ENCODE data around the gene GSTCD.
"Not testable (repeated sequence)": the region's sequence is repeated elsewhere in the genome, so short reads cannot be mapped to it uniquely, and the experiment has no call there.

The GSTCD gene, protein sequence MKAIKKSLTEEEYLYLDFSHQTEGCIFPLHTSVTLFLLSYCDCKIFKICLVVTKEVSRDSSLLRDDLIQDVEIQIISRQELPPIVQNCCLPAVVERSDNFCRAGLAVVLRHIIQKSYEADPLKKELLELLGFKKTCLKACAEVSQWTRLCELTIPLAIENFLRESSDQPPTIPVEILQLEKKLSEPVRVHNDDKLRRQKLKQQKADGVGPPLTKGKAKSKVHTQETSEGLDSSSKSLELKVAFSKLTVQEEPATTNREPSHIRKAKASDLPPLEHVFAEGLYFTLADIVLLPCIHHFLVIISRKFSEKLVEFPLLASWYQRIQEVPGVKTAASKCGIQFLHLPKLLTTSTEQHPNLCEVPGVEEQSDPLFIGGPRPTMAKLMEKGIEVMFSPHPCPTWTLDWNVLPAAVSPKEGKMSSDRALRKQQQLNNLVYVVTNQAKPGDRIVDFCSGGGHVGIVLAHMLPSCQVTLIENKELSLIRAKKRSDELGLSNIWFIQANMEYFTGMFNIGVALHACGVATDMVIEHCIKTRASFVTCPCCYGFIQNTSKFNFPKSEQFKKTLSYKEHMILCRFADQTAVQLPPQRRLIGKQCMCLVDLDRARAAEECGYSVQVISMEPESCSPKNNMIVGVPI

DNA sequence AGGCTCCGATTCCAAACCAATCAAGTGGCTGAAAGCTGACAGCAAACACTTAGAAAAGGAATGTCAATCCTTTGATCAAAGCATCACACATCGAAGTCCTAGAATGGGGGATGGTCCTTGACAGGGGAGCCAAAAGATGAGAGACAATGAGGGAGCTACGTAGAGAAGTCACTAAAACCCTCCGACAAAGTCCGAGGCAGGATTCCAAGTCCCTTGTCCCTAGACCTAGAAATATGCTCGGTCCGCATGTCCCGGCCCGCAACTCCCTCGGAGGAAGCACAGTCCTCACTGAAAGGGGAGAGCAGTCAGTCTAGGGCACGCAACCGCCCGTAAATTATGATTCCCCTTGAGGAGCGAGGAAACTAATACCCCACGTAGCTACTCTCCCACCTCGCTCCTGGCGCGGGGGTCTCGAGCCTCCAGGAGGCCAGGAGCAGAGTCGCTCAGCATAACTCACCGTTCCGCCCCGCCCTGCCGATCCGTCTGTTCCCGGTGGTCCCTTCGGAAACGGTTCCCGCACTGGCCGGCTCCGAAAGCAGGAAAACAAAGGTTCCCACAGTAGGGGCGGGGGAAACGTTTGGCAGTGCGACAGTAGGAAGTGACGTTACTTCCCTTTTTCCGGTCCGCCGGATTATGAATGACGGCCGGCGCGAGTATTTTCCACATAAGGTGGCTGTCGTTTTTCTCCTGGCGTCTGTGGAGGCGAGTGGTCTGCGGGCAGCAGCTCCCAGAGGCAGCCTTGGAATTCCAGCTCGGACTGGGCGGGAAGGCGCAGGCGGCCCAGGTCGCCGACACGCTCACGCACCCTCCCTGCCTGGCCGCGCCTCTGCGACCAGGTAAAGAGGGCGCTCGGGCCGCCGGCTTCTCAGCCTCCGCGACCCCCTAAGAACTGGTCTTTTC is at the start of gene GSTCD, which contains the start of gene INTS12:
Gene GSTCD, plus strand, starts transcription at position 604 of the 900 bp plus-strand sequence. CDS start 8,830 bp downstream, outside the sequence.
Gene INTS12, minus strand, starts transcription at position 509 of the 900 bp plus-strand sequence. CDS start 8,684 bp downstream, outside the sequence.
- peak; percentile 84 for DNase-seq

- DNase-seq, result no peak
Observed at GRCh38 chr4:105659190-105659589, 49.4 kb upstream of the GSTCD start.

DNA sequence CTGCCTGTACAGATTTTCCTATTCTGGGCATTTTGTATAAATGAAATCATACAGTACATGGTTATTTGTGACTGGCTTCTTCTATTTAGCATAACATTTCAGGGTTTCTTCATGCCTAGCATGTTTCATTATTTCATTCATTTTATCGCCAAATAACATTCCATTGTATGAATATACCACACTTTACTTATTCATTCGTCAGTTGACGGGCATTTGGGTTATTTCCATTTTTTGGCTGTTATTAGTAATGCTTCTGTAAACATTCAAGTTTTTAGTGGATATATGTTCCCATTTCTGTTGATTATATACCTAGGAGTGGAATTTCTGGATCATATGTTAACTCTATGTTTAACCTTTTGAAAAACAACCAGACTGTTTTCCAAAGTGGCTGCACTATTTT is 47.6 kb upstream of the GSTCD start:
- no peak for DNase-seq

DNA sequence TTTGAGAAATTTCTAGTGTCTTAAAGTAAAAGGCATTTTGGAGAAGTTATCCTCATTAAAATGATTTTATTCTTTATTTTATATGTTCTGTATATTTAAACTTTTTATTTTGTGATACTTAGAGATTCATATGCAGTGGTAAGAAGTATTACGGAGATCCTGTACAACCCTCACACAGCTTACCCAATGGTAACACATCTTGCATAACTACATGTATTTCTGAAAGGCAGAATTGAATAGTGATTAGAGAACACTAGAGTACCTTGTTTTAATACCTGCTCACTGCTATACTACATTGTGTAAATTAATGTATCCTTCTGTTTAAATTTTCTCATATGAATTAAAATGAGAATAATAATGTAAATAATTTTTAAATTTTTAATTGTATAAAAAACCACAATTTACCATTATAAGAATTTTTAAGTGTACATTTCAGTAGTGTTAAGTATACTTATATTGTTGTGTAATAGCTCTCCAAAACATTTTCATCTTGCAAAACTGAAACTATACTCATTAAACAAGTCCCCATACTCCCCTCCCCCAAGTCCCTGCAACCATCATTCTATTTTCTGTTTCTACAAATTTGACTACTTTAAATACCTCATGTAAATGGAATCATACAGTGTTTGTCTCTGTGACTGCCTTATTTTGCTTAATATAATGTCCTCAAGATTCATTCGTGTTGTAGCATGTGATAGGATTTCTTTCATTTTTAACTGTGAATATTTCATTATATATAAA is 45.5 kb upstream of the GSTCD start:
- DNase-seq, result no peak

DNA sequence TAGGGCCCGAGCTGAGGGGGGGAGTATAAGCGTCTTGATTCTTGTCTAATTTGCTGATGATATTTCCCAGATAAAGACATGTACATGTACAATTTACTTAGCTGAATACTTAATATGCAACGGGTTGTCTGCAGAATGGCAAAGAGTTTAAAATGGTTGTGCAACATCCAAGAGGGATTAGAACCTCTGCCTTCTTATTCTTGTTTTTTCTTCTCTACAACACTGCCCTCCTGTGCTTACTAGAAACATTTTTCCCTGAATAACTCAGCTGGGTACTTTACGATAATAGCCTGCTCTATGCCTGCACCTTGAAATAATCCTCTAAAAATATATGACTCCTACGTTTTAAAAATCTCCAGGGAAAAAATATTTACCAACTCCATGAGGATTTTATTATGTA is 41.9 kb upstream of the GSTCD start:
- peak; percentile 68 for DNase-seq

DNA sequence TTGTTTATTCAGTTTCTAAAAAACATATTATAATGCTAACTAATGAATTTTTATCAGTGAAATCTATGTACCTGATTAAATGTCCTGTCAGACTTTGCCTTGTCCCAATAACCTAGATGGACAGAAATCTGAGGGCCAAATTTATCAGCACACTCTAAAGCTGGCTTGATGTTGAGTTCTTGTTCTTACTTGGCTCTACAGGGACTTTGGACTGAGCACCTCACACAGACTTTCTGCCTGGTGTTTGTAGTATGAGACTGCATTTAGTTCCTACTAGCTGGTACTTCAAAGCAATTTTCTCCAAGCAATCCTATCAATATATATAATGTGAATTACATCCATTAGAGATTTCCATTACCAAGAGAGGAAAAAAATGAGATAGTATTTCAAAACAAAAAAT is 37.9 kb upstream of the GSTCD start:
- DNase-seq, result no peak

- no peak for DNase-seq
Observed at GRCh38 chr4:105671301-105671700, 37.3 kb upstream of the GSTCD start.

- no peak for DNase-seq
Observed at GRCh38 chr4:105674011-105674410, 34.6 kb upstream of the GSTCD start.

GRCh38 chr4:105677709-105678108 is 30.9 kb upstream of the GSTCD start:
- no peak for DNase-seq

DNA sequence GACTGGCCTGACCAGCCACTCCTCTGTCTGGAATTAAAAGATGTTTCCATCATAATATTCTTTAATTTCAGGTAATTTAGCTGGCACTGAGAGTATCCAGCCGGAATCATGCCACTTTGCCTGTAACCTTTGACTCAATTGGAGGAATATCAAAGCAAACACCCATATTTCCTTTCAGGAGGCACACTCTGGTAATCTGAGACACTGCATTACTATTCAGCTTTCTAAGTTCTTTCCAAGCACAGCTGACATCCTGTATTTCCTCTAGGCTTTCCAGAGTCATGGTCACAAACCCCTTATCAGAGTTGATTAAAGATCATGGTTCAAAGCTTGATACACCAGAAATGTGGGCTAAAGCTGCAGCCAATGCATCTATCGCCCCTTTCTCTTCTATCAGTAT is 29.4 kb upstream of the GSTCD start:
- no peak for DNase-seq

DNA sequence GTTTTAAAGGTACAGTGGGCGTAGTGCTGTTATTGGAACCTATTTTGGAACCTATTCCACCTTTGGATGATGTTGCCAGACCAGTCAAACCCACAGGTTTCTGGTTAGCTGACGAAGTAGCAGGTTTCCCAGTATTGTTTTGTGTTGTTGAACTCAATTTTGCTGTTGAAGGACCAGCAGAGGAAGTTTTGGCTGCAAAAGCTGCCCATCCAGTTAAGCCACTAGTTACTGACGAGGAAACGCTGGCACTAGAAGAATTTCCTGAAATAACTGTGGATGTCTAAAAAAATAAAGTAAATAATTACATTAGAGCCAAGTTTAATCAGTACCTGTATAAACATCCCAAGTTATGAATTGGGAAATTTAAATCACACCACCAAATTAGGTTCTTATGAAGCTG is 25.5 kb upstream of the GSTCD start:
- DNase-seq, result no peak

DNA sequence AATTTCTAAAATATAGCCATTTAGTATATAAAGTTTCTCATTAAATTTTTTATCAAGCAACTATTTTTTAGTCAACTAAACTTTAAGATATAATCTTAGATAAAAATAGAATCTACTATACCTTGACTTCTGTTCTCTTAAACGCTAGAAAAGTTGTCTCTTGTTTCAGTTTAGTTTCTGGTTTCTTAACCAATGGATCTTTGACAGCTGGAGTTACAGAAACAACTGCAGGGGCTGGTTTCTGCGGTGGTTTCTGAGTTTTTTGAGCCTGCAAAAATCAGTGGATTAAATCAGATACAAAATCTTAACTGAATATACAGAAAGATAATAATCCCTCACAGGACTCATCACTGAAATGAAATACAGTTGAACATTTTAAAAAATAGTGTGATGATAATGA is 22.0 kb upstream of the GSTCD start:
- no peak for DNase-seq

DNA sequence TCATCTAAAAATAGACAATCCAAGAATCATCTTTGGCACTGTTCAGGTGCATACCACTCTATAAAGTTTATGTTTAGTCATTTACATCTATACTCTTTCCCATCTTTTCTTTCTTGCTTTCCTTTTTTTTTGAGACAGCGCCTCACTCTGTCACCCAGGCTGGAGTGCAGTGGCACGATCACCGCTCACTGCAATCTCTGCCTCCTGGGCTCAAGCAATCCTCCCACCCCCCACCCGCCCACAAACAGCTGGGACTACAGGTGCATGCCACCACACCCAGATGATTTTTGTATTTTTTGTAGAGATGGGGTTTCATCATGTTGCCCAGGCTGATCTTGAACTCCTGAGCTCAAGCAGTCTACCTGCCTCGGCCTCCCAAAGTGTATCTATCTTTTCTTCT is 13.8 kb upstream of the GSTCD start:
- DNase-seq, result not testable (repeated sequence)

- DNase-seq, result not testable (repeated sequence)
Observed at GRCh38 chr4:105695832-105696231, 12.8 kb upstream of the GSTCD start.

GRCh38 chr4:105698607-105699006 is 10.0 kb upstream of the GSTCD start:
- no peak for DNase-seq

GRCh38 chr4:105707782-105708180 is 803 bp upstream of the GSTCD start:
- DNase-seq, result no peak

- peak; percentile 18 for DNase-seq
Observed at GRCh38 chr4:105709081-105709450, 482 bp downstream of the GSTCD start.

DNA sequence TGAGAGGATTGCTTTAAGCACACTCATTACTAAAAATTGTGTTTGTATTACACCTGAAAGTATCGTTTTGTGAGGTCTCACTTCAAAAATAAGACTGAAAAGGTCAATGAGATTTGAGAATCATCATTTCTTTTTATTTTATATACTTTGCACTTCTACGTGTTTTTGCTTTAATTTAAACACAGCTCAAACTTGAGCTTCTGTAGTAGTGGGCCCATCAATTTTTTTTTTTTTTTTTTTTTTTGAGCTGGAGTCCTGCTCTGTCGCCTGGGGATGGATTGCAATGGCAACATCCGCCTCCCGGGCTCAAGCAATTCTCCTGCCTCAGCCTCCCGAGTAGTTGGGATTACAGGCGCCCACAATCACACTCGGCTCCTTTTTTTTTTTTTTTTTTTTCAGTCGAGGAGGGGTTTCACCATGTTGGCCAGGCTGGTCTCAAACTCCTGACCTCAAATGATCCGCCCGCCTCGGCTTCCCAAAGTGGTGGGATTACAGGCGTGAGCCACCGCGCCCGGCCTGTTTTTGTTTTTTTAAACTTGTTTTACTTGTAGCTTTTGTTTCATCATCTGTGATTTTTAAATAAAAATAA is 1.5 kb downstream of the GSTCD start:
- DNase-seq, result no peak

- no peak for DNase-seq
Observed at GRCh38 chr4:105710678-105711077, 2.1 kb downstream of the GSTCD start.

- DNase-seq, result no peak
Observed at GRCh38 chr4:105712766-105713165, 4.2 kb downstream of the GSTCD start.

DNA sequence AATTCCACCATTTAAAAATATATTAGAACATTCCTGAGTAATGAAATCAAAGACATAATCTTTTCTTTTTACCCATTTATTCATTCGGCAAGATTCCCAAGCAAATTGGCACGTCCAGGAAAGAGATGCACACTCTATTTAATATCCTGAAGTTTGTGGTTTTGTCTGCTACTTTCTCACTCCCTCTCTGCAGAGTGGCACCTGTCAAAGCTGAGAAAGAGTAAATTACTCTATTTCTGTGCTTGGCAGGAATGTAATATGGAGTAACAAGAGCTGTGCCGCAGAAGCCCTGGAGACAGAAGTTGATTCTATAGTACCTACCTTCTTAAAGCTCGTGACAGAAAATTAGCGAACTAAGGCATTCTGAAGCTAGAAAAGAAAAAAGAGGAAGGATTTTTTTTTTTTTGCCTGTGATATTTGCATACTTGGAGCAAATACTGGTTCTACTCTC is 5.5 kb downstream of the GSTCD start:
- DNase-seq, result peak; percentile 48

DNA sequence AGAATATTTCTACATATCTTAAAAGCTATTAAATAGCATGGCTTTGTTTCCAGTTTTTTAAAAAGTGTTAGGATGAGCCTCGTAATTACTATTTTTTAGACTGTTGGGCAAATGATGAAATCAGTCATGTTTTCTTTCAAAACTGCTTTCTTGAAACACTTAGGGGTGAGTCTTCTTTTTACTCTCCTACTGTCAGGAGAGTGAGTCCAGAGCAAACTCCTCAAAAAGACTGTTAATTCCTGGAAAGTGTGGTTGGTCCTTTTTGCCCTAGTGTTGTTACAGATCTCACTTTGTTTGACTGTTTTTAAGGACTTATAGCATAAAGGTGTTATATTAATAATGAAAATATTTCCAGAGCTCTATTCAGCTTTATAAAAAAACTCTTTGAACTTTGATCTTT is 6.3 kb downstream of the GSTCD start:
- no peak for DNase-seq

Data from MV-4-11 (cell line).